Calu3 (cell line): ENCODE measurements around the gene VWA2. TPM values are rescaled to one million over a fixed set of nuclear protein-coding genes. Genes with fewer than 3 reads are reported as not detected.

Experiments used
- BruUV-seq: library from RNA; stranded (reverse); fragments of 400-500 nt; replicated peaks from 2 replicates; lab custom pipeline; 2021; lab: Mats Ljungman, UMichigan
- CTCF ChIA-PET: fragments of 300-600 bp; sonication (Branson Sonifier 250); formaldehyde crosslinking; loops from one replicate; lab custom pipeline; 2022; ENCODE audit warnings: antibody characterized with exemption; lab: Charles Lee
- DNase-seq: peaks from one replicate; pipeline ENCODE4 v3.0.0; 2022
- H3K27ac Mint-ChIP-seq: one replicate; pipeline ENCODE4 v1.8.0; 2022; ENCODE audit warnings: mixed read lengths; ENCODE audit not compliant: unreplicated experiment
- H3K27me3 Mint-ChIP-seq: one replicate; pipeline ENCODE4 v1.8.0; 2022; ENCODE audit warnings: mixed read lengths; ENCODE audit not compliant: unreplicated experiment
- H3K36me3 Mint-ChIP-seq: one replicate; pipeline ENCODE4 v1.8.0; 2022; ENCODE audit warnings: mild to moderate bottlenecking, moderate library complexity, mixed read lengths; ENCODE audit not compliant: insufficient read depth, unreplicated experiment
- H3K4me1 Mint-ChIP-seq: one replicate; pipeline ENCODE4 v1.8.0; 2022; ENCODE audit warnings: mild to moderate bottlenecking, low read depth, mixed read lengths; ENCODE audit not compliant: unreplicated experiment
- H3K4me3 Mint-ChIP-seq: one replicate; pipeline ENCODE4 v1.8.0; 2022; ENCODE audit warnings: mild to moderate bottlenecking, low read depth, moderate library complexity, mixed read lengths; ENCODE audit not compliant: unreplicated experiment
- H3K9me3 Mint-ChIP-seq: one replicate; pipeline ENCODE4 v1.8.0; 2022; ENCODE audit warnings: low read depth, mixed read lengths; ENCODE audit not compliant: unreplicated experiment
- intact Hi-C: fragments of 100-400 bp; cut with micrococcal nuclease; formaldehyde crosslinking; loops from one replicate; pipeline ENCODE4 v1.10.0; 2022; ENCODE audit not compliant: unreplicated experiment
- total RNA-seq: library from RNA; stranded (reverse); gene quantifications from 2 replicates; pipeline ENCODE4 v1.2.3, GENCODE V29; 2022
- TF ChIP-seq, protein P1 (sequence below): fragments of 200-600 bp; IDR thresholded peaks from one replicate; pipeline ENCODE4 v1.8.0; 2022; ENCODE audit warnings: antibody characterized with exemption; ENCODE audit not compliant: unreplicated experiment

The VWA2 gene
- total RNA-seq, 1 experiment from 2014 or later = 4.2 TPM

DNA sequence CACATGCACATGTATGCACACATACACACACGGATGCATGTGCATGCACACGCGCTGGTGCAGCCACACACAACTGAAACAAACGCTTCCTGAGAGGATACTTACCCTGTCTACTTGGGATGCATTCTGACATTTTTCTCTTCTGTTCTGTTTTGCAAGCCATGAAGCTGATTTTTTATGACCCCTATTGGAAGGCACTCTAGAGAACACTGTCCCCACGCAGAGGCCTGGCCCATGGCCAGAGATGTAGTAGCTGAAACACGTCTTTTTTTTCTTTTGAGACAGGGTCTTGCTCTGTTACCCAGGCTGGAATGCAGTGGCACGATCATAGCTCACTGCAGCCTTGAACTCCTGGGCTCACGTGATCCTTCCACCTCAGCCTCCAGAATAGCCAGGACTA is 47.9 kb downstream of the VWA2 start:
- BruUV-seq = no TSS peak
- TF ChIP-seq, protein P1, sequence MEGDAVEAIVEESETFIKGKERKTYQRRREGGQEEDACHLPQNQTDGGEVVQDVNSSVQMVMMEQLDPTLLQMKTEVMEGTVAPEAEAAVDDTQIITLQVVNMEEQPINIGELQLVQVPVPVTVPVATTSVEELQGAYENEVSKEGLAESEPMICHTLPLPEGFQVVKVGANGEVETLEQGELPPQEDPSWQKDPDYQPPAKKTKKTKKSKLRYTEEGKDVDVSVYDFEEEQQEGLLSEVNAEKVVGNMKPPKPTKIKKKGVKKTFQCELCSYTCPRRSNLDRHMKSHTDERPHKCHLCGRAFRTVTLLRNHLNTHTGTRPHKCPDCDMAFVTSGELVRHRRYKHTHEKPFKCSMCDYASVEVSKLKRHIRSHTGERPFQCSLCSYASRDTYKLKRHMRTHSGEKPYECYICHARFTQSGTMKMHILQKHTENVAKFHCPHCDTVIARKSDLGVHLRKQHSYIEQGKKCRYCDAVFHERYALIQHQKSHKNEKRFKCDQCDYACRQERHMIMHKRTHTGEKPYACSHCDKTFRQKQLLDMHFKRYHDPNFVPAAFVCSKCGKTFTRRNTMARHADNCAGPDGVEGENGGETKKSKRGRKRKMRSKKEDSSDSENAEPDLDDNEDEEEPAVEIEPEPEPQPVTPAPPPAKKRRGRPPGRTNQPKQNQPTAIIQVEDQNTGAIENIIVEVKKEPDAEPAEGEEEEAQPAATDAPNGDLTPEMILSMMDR = no peak
- no peaks in the 10 kb centered on the region for H3K27me3 Mint-ChIP-seq
- no peak overlapping the region for H3K4me3 Mint-ChIP-seq
- intact Hi-C loops = no loop called here
- no peaks in the 10 kb centered on the region for H3K36me3 Mint-ChIP-seq
- DNase-seq = no peak
- CTCF ChIA-PET = no interaction called here
- no peaks in the 10 kb centered on the region for H3K9me3 Mint-ChIP-seq
- no peaks in the 10 kb centered on the region for H3K4me1 Mint-ChIP-seq
- H3K27ac Mint-ChIP-seq = no peak overlapping the region

DNA sequence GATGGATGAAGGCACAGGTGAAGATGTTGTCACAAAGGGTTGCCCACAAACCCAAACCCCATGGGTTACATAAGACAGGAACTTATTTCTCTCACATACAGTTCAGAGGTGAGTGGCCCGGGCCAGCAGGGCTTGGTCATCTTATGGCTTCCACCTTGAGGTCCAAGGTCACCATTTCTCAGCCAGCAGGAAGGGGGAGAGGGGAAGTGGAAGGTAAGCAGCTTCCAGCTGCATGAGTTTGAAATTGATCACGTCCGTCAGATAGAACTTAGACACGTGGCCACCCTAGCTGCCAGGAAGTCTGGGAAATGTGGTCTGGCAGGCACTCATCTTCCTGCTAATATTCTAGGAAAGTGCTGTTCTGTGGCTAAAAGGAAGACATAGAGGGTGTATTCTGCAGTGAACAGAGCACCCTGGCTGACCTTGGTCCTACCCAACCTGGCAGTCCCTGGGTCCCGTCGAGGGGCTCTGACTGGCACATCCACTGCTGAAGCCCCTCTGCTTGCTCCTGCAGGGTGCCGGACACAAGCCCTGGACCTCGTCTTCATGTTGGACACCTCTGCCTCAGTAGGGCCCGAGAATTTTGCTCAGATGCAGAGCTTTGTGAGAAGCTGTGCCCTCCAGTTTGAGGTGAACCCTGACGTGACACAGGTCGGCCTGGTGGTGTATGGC is 49.5 kb downstream of the VWA2 start:
- DNase-seq = no peak
- Mint-ChIP-seq H3K4me1 (no peaks in the 10 kb centered on the region), H3K36me3 (no peaks in the 10 kb centered on the region), H3K9me3 (no peaks in the 10 kb centered on the region), H3K27me3 (no peaks in the 10 kb centered on the region), H3K27ac (no peak overlapping the region), H3K4me3 (no peak overlapping the region)
- CTCF ChIA-PET = no interaction called here
- TF ChIP-seq, protein P1 = no peak
- intact Hi-C loops = no loop called here
- no TSS peak for BruUV-seq

DNA sequence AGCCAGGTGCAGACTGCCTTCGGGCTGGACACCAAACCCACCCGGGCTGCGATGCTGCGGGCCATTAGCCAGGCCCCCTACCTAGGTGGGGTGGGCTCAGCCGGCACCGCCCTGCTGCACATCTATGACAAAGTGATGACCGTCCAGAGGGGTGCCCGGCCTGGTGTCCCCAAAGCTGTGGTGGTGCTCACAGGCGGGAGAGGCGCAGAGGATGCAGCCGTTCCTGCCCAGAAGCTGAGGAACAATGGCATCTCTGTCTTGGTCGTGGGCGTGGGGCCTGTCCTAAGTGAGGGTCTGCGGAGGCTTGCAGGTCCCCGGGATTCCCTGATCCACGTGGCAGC is 50.0 kb downstream of the VWA2 start:
- TF ChIP-seq, protein P1 = no peak
- no peaks in the 10 kb centered on the region for H3K27me3 Mint-ChIP-seq
- H3K4me1 Mint-ChIP-seq = no peaks in the 10 kb centered on the region
- no peak overlapping the region for H3K4me3 Mint-ChIP-seq
- no TSS peak for BruUV-seq
- CTCF ChIA-PET = no interaction called here
- no peak for DNase-seq
- H3K9me3 Mint-ChIP-seq = no peaks in the 10 kb centered on the region
- no peaks in the 10 kb centered on the region for H3K36me3 Mint-ChIP-seq
- no peak overlapping the region for H3K27ac Mint-ChIP-seq
- intact Hi-C loops = no loop called here

DNA sequence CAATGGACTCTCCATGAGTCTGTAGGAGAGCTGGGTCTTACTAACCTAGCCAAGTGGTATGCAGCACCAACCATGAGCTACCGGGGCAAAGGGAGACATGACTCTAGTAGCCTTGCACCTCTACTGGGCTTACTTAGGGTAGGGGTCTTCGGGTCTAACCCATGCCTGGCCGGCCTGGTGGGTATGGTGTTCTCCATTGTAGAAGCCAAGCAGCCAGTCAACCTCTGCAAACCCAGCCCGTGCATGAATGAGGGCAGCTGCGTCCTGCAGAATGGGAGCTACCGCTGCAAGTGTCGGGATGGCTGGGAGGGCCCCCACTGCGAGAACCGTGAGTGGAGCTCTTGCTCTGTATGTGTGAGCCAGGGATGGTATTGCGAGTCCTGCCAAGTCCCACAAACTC is 51.0 kb downstream of the VWA2 start:
- intact Hi-C loops = no loop called here
- CTCF ChIA-PET = interaction anchor here (0.6 to 0.7 kb wide), 2 partner anchors 172 to 344 kb away, joined by 4 to 7 read pairs; no protein-coding TSS in a partner anchor

More for the DNA sequence above, 51.0 kb downstream of the VWA2 start:
- H3K36me3 Mint-ChIP-seq = no peaks in the 10 kb centered on the region
- no TSS peak for BruUV-seq
- no peaks in the 10 kb centered on the region for H3K4me1 Mint-ChIP-seq
- no peak overlapping the region for H3K4me3 Mint-ChIP-seq
- no peak overlapping the region for H3K27ac Mint-ChIP-seq
- no peaks in the 10 kb centered on the region for H3K27me3 Mint-ChIP-seq
- TF ChIP-seq, protein P1 = no peak
- no peaks in the 10 kb centered on the region for H3K9me3 Mint-ChIP-seq
- no peak for DNase-seq
